Measurements from ENCODE around the gene CCDC85A.

The CCDC85A gene

GRCh38 chr2:56295666-56296065 is 111.9 kb downstream of the CCDC85A start:
- TF ChIP-seq REST (IDR thresholded peaks at IDR 0.05; ENCODE audit: low read depth) (no peak), TCF12 (IDR thresholded peaks at IDR 0.05; ENCODE audit: low read depth) (no peak)

DNA sequence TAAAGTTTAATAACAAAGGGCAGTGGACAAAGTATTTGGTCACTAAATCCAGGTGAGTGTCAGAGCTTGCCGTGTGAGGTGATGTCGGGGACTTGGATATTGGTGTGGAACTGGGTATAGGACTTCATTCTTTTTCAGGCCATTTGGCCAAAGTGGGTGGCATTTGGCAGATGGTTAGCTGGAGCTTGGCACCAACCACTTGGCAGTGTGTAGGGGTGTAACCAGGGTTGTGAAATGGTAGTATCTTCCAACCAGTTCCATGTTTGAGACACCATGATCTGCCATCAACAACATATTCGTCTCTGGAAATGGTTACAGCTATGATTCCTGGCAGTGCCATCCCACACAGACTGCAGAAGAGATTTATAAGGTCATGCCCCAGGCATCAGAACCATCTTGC is 113.9 kb downstream of the CCDC85A start:
- TF ChIP-seq NFIC (IDR thresholded peaks at IDR 0.05) (no peak), YY1 (IDR thresholded peaks at IDR 0.05; ENCODE audit: low read depth) (no peak), EGR1 (IDR thresholded peaks at IDR 0.05) (no peak), CEBPB (IDR thresholded peaks at IDR 0.05) (no peak), FOXM1 (IDR thresholded peaks at IDR 0.05; ENCODE audit: borderline replicate concordance, low read depth) (no peak), TEAD4 (IDR thresholded peaks at IDR 0.05) (no peak), EP300 (IDR thresholded peaks at IDR 0.05; ENCODE audit: borderline replicate concordance) (no peak), CREB1 (IDR thresholded peaks at IDR 0.05; ENCODE audit: low read depth) (no peak), TCF12 (IDR thresholded peaks at IDR 0.05; ENCODE audit: low read depth) (no peak), USF1 (IDR thresholded peaks at IDR 0.05) (no peak), ZBTB7A (IDR thresholded peaks at IDR 0.05; ENCODE audit: low read depth) (no peak), REST (IDR thresholded peaks at IDR 0.05; ENCODE audit: low read depth) (no peak)
- TF ChIP-seq, protein P1, sequence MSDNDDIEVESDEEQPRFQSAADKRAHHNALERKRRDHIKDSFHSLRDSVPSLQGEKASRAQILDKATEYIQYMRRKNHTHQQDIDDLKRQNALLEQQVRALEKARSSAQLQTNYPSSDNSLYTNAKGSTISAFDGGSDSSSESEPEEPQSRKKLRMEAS (IDR thresholded peaks at IDR 0.05): no peak

DNA sequence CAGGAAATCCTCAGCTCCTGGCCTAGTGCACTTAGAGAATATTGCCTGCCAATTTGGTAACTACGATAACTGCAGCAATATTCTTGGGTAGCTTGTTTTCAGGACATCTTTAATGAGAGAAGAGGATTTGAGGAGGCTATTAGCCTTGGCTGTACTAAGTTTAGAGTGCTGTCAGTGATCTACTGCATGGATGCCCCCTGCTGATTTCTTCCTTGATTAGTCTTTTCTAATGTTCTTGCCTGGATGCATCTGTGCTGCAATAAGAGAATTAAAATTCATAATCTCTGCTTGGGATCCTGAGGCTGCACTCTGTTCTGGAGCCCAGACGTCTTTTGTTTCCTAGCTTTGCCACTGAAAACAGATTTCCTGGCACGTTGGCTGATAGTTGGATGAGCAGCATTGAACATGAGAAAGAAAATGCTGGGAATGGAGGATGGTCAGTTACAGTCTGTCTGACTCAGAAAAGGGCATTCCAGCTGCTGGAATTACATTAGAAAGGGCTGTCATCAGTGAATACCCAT is 115.4 kb downstream of the CCDC85A start:
- TF ChIP-seq, protein P1 (IDR thresholded peaks at IDR 0.05): no peak
- TF ChIP-seq ZBTB7A (IDR thresholded peaks at IDR 0.05; ENCODE audit: low read depth) (no peak), TAF1 (IDR thresholded peaks at IDR 0.05; ENCODE audit: low read depth) (no peak), CREB1 (IDR thresholded peaks at IDR 0.05; ENCODE audit: low read depth) (no peak), REST (IDR thresholded peaks at IDR 0.05; ENCODE audit: low read depth) (no peak), TEAD4 (IDR thresholded peaks at IDR 0.05) (no peak), NFIC (IDR thresholded peaks at IDR 0.05) (no peak)

GRCh38 chr2:56309626-56310170 is 125.9 kb downstream of the CCDC85A start:
- TF ChIP-seq NFIC (IDR thresholded peaks at IDR 0.05): no peak
- TF ChIP-seq REST (IDR thresholded peaks at IDR 0.05; ENCODE audit: low read depth): no peak
- TF ChIP-seq ZBTB7A (IDR thresholded peaks at IDR 0.05; ENCODE audit: low read depth): no peak
- no peak for TF ChIP-seq EP300 (IDR thresholded peaks at IDR 0.05; ENCODE audit: borderline replicate concordance)
- no peak for TF ChIP-seq YY1 (IDR thresholded peaks at IDR 0.05; ENCODE audit: low read depth)
- no peak for TF ChIP-seq CEBPB (IDR thresholded peaks at IDR 0.05)
- no peak for TF ChIP-seq TCF12 (IDR thresholded peaks at IDR 0.05; ENCODE audit: low read depth)
- TF ChIP-seq CREB1 (IDR thresholded peaks at IDR 0.05; ENCODE audit: low read depth): no peak
- TF ChIP-seq RAD21 (IDR thresholded peaks at IDR 0.05; ENCODE audit: low read depth): no peak

Measured in Ishikawa (cell line).